ENCODE results near the gene GRIN2A.

Gene GRIN2A

DNA sequence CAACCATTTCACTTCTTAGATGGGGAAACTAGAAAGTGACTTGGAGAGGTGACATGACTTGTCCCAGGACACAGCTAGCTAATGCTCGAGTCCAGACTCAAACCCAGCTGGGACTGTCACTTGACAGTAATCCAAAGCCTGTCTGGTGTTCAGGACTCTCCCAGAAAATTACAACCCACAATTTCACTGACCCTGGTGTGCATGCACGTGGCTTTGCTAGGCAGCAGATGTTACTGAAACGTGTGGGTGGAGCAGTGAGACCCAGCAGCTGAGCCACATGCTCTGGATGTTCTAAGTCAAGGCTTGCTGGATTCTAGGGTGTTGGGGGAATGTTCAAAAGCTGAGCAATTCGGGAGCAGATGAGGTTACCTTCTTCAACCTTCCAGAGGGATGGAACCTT lies 364.6 kb downstream of the GRIN2A start:
- Histone ChIP-seq H3K4me3 (ENCODE audit: insufficient read depth, low read depth, low read length, poor library complexity, severe bottlenecking) (no peak overlapping the region), H3K27me3 (replicated peaks; ENCODE audit: control insufficient read depth, insufficient read depth, low read length, poor library complexity, severe bottlenecking) (no peaks in the 10 kb centered on the region), H3K9me3 (ENCODE audit: control insufficient read depth, low read length) (no peaks in the 10 kb centered on the region), H3K4me1 (ENCODE audit: control insufficient read depth, insufficient read depth, low read length, poor library complexity, severe bottlenecking) (no peaks in the 10 kb centered on the region), H3K27ac (ENCODE audit: insufficient read depth, low read length, poor library complexity, severe bottlenecking) (no peak overlapping the region), H3K36me3 (ENCODE audit: control insufficient read depth, insufficient read depth, low read length) (no peaks in the 10 kb centered on the region)
- DNase-seq: no peak

DNA sequence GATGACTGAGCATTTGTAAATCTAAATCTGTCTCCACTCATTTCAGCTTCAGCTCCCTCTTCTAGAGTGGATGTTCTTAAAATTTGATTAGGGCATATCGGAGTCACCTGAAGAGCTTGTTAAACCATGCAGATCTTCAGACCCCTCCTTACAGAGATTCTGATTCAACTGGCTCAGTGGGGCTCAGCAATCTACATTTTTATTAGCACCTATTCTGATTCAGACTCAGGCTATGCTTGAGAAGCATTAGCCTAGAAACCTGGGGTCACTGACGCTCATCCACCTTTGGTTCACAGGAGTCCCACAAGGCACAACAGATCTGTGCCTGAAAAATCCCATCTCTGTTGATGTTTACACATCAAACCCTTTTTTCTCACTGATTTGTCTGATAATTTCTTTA lies 365.6 kb downstream of the GRIN2A start:
- H3K4me1 ChIP-seq (ENCODE audit: control insufficient read depth, insufficient read depth, low read length, poor library complexity, severe bottlenecking): no peaks in the 10 kb centered on the region
- H3K36me3 ChIP-seq (ENCODE audit: control insufficient read depth, insufficient read depth, low read length): no peaks in the 10 kb centered on the region
- no peak overlapping the region for H3K27ac ChIP-seq (ENCODE audit: insufficient read depth, low read length, poor library complexity, severe bottlenecking)
- H3K9me3 ChIP-seq (ENCODE audit: control insufficient read depth, low read length): no peaks in the 10 kb centered on the region
- no peaks in the 10 kb centered on the region for H3K27me3 ChIP-seq (replicated peaks; ENCODE audit: control insufficient read depth, insufficient read depth, low read length, poor library complexity, severe bottlenecking)
- no peak overlapping the region for H3K4me3 ChIP-seq (ENCODE audit: insufficient read depth, low read depth, low read length, poor library complexity, severe bottlenecking)
- DNase-seq: no peak

DNA sequence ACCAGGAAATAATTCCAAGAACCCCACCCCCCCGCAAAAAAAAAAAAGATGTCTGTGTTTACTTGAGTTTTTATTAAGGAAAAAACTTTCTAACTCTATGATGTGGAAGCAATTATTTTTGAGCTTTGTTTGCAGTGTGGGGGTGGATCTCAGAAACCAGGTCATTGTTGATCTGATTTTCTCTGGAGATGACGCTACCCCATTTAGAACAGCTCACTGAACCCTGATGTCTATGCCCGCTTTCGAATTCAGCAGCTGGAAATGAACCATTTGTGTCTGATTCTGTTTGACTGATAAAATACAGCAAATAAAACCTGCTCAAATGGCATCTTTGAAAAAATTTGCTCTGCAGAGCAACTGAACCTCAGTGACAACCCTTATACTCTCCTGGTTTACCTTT lies 368.6 kb downstream of the GRIN2A start:
- no peak for DNase-seq
- Histone ChIP-seq H3K27me3 (replicated peaks; ENCODE audit: control insufficient read depth, insufficient read depth, low read length, poor library complexity, severe bottlenecking) (no peaks in the 10 kb centered on the region), H3K9me3 (ENCODE audit: control insufficient read depth, low read length) (no peaks in the 10 kb centered on the region), H3K36me3 (ENCODE audit: control insufficient read depth, insufficient read depth, low read length) (no peaks in the 10 kb centered on the region), H3K27ac (ENCODE audit: insufficient read depth, low read length, poor library complexity, severe bottlenecking) (no peak overlapping the region), H3K4me1 (ENCODE audit: control insufficient read depth, insufficient read depth, low read length, poor library complexity, severe bottlenecking) (no peaks in the 10 kb centered on the region), H3K4me3 (ENCODE audit: insufficient read depth, low read depth, low read length, poor library complexity, severe bottlenecking) (no peak overlapping the region)

DNA sequence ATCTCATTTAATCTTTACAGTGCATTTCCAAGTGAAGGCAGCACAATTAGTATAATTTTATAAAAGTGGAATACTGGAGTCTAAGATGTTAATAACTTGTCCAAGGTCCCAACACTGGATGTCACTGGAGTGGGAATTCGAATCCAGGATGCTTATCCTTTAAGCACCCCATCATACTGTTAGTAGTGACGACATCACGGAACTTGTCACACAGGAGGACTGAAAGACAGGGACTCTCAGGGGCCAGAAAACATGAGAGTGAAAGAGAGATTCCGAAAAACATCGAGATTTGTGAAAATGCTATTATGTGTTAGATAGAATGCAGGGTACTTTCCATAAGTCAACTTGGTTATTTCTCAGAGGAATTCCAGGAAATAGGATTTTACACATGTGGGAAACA lies 374.0 kb downstream of the GRIN2A start:
- Histone ChIP-seq H3K27me3 (replicated peaks; ENCODE audit: control insufficient read depth, insufficient read depth, low read length, poor library complexity, severe bottlenecking) (no peaks in the 10 kb centered on the region), H3K27ac (ENCODE audit: insufficient read depth, low read length, poor library complexity, severe bottlenecking) (no peak overlapping the region), H3K4me3 (ENCODE audit: insufficient read depth, low read depth, low read length, poor library complexity, severe bottlenecking) (no peak overlapping the region), H3K9me3 (ENCODE audit: control insufficient read depth, low read length) (no peaks in the 10 kb centered on the region), H3K4me1 (ENCODE audit: control insufficient read depth, insufficient read depth, low read length, poor library complexity, severe bottlenecking) (no peaks in the 10 kb centered on the region), H3K36me3 (ENCODE audit: control insufficient read depth, insufficient read depth, low read length) (no peaks in the 10 kb centered on the region)
- DNase-seq: no peak

DNA sequence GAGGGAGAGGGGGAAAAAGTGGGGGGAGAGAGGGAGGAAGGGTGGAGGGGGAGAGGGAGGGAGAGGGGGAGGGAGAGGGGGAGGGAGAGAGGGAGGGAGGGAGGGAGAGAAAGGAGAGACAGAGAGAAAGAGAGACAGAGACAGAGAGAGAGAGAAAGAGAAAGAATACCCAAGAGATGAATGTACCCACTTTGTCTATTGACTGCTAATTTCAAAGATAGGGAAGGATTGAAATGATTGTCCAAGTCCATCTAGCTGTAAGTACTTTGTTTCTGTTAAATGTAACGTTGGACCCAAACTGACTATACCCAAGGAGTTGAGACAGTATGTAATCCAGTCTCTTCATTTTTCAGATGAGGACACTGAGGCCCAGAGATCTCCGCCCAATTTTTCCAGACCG lies 374.9 kb downstream of the GRIN2A start:
- no peaks in the 10 kb centered on the region for H3K4me1 ChIP-seq (ENCODE audit: control insufficient read depth, insufficient read depth, low read length, poor library complexity, severe bottlenecking)
- no peak overlapping the region for H3K4me3 ChIP-seq (ENCODE audit: insufficient read depth, low read depth, low read length, poor library complexity, severe bottlenecking)
- H3K27ac ChIP-seq (ENCODE audit: insufficient read depth, low read length, poor library complexity, severe bottlenecking): no peak overlapping the region
- no peaks in the 10 kb centered on the region for H3K9me3 ChIP-seq (ENCODE audit: control insufficient read depth, low read length)
- no peaks in the 10 kb centered on the region for H3K27me3 ChIP-seq (replicated peaks; ENCODE audit: control insufficient read depth, insufficient read depth, low read length, poor library complexity, severe bottlenecking)
- H3K36me3 ChIP-seq (ENCODE audit: control insufficient read depth, insufficient read depth, low read length): no peaks in the 10 kb centered on the region
- DNase-seq: no peak

DNA sequence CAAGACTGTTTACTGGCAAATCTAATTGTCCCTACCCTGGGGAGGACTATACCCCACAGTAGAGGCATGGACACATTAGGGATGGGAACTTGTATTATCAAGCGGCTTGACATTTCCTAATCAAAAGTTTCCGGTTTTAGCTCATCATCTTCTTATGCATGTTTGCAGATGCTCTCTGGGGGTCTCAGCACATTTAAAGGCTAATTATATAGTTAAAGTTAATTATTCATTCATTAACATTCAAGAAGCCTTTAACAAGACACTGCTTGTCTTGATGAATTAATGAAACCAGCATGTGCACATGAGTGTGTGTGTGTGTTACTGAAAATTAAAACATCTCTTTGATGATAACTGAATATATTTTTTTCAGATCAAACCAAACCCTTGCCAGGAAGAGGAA lies 377.1 kb downstream of the GRIN2A start:
- Histone ChIP-seq H3K27ac (ENCODE audit: insufficient read depth, low read length, poor library complexity, severe bottlenecking) (no peak overlapping the region), H3K4me1 (ENCODE audit: control insufficient read depth, insufficient read depth, low read length, poor library complexity, severe bottlenecking) (no peaks in the 10 kb centered on the region), H3K4me3 (ENCODE audit: insufficient read depth, low read depth, low read length, poor library complexity, severe bottlenecking) (no peak overlapping the region), H3K27me3 (replicated peaks; ENCODE audit: control insufficient read depth, insufficient read depth, low read length, poor library complexity, severe bottlenecking) (no peaks in the 10 kb centered on the region), H3K36me3 (ENCODE audit: control insufficient read depth, insufficient read depth, low read length) (no peaks in the 10 kb centered on the region), H3K9me3 (ENCODE audit: control insufficient read depth, low read length) (no peaks in the 10 kb centered on the region)
- DNase-seq: no peak

DNA sequence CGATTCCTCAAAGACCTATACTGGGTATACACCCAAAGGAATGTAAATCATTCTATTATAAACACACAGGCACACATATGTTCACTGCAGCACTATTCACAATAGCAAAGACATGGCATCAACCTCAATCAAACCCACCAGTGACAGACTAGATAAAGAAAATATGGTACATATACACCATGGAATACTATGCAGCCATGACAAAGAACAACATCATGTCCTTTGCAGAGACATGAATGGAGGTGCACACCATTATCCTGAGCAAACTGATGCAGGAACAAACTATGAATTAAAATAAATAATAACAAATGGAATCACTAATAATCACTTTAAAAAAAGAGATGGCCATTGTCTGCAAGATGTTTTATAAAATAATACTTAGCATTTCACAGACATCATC lies 380.1 kb downstream of the GRIN2A start:
- DNase-seq: no peak
- no peak overlapping the region for H3K4me3 ChIP-seq (ENCODE audit: insufficient read depth, low read depth, low read length, poor library complexity, severe bottlenecking)
- H3K9me3 ChIP-seq (ENCODE audit: control insufficient read depth, low read length): no peaks in the 10 kb centered on the region
- H3K27me3 ChIP-seq (replicated peaks; ENCODE audit: control insufficient read depth, insufficient read depth, low read length, poor library complexity, severe bottlenecking): no peaks in the 10 kb centered on the region
- H3K36me3 ChIP-seq (ENCODE audit: control insufficient read depth, insufficient read depth, low read length): no peaks in the 10 kb centered on the region
- no peak overlapping the region for H3K27ac ChIP-seq (ENCODE audit: insufficient read depth, low read length, poor library complexity, severe bottlenecking)
- H3K4me1 ChIP-seq (ENCODE audit: control insufficient read depth, insufficient read depth, low read length, poor library complexity, severe bottlenecking): no peaks in the 10 kb centered on the region

DNA sequence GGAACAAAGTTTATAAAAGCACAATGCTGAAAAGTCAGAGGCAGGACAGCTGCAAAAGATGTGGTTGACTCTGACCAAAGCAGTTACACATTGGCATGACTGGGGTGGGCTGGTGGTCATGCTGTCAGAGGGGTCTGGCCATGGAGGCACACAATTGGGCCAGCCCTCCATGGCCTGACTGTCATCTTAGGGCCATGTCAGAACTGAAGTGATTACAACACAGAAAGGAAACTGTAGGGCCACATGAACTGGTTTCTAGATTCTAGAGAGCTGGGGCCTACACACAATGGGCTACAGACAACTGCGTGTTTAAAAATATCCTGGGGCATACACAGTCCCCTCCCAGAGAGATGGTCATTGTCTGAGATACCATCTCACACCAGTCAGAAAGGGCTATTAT lies 380.6 kb downstream of the GRIN2A start:
- no peaks in the 10 kb centered on the region for H3K36me3 ChIP-seq (ENCODE audit: control insufficient read depth, insufficient read depth, low read length)
- no peak overlapping the region for H3K4me3 ChIP-seq (ENCODE audit: insufficient read depth, low read depth, low read length, poor library complexity, severe bottlenecking)
- no peaks in the 10 kb centered on the region for H3K9me3 ChIP-seq (ENCODE audit: control insufficient read depth, low read length)
- H3K27me3 ChIP-seq (replicated peaks; ENCODE audit: control insufficient read depth, insufficient read depth, low read length, poor library complexity, severe bottlenecking): no peaks in the 10 kb centered on the region
- no peaks in the 10 kb centered on the region for H3K4me1 ChIP-seq (ENCODE audit: control insufficient read depth, insufficient read depth, low read length, poor library complexity, severe bottlenecking)
- no peak for DNase-seq
- no peak overlapping the region for H3K27ac ChIP-seq (ENCODE audit: insufficient read depth, low read length, poor library complexity, severe bottlenecking)

DNA sequence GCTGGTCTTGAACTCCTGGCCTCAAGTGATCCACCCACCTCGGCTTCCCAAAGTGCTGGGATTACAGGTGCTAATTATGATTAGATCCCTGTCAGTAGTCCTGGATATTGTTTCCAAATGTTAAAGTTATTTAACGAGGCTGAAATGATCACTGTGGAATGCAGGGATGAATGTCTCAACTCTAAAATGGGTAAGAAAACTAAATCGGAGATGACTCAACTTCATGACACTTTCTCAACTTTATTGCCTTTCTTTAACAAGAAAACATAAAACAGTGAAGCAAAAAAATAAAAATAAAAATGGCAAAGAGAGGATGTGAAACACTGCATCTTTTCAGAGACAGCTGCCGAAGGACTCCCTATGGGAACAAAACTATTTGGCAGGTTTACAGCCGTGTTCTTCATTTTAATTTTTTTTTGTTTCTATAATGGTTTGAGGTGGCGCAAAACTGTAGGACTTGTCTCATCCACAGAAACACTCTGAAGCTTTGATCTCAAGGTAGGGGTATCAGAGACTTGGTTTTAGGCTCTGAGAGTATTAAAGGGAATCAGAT lies 382.0 kb downstream of the GRIN2A start:
- no peak for DNase-seq
- Histone ChIP-seq H3K9me3 (ENCODE audit: control insufficient read depth, low read length) (no peaks in the 10 kb centered on the region), H3K27me3 (replicated peaks; ENCODE audit: control insufficient read depth, insufficient read depth, low read length, poor library complexity, severe bottlenecking) (no peaks in the 10 kb centered on the region), H3K36me3 (ENCODE audit: control insufficient read depth, insufficient read depth, low read length) (no peaks in the 10 kb centered on the region), H3K4me3 (ENCODE audit: insufficient read depth, low read depth, low read length, poor library complexity, severe bottlenecking) (no peak overlapping the region), H3K27ac (ENCODE audit: insufficient read depth, low read length, poor library complexity, severe bottlenecking) (no peak overlapping the region), H3K4me1 (ENCODE audit: control insufficient read depth, insufficient read depth, low read length, poor library complexity, severe bottlenecking) (no peaks in the 10 kb centered on the region)

DNA sequence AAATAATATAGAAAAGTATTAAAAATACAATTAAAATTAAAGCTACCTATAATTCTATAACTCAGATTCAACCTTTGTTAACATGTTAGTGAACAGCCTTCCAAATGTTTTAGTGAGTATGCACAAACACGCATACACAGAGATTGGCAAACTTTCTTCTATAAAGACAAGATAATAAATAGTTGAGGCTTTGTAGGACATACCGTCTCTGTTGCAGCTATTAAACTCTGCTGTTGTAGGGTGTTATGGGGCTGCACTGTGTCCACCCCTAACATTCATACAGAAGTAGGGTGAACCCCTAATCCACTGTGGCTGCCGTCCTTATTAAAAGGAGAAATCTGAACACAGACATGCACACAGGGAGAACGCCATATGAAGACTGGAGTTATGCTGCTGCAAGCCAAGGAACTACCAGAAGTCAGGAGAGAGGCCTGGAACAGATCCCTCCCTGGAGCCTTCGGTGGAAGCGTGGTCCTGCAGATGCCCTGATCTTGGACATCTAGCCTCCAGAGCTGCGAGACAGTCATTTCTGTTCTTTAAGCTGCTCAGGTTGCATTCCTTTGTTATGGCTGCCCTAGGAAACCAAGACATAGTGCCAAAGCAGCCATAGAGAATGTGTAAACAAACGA lies 383.2 kb downstream of the GRIN2A start:
- H3K9me3 ChIP-seq (ENCODE audit: control insufficient read depth, low read length): no peaks in the 10 kb centered on the region
- no peak for DNase-seq
- H3K36me3 ChIP-seq (ENCODE audit: control insufficient read depth, insufficient read depth, low read length): no peaks in the 10 kb centered on the region
- H3K4me3 ChIP-seq (ENCODE audit: insufficient read depth, low read depth, low read length, poor library complexity, severe bottlenecking): no peak overlapping the region
- no peaks in the 10 kb centered on the region for H3K4me1 ChIP-seq (ENCODE audit: control insufficient read depth, insufficient read depth, low read length, poor library complexity, severe bottlenecking)
- no peaks in the 10 kb centered on the region for H3K27me3 ChIP-seq (replicated peaks; ENCODE audit: control insufficient read depth, insufficient read depth, low read length, poor library complexity, severe bottlenecking)
- H3K27ac ChIP-seq (ENCODE audit: insufficient read depth, low read length, poor library complexity, severe bottlenecking): no peak overlapping the region
